ENCODE data around the gene SLC38A2. TPM values are rescaled to one million over a fixed set of nuclear protein-coding genes. Genes with fewer than 3 reads are reported as not detected.
A peak's percentile ranks its signal among the peaks of the same experiment; 100 is the strongest.

SLC38A2 gene
- total and polyA plus RNA-seq, 2 donors (not counting 1 experiment from before 2014, with no cell fraction given): 61.6 to 202 TPM

GRCh38 chr12:46365951-46366379 lies 6.6 kb downstream of the SLC38A2 start:
- Histone ChIP-seq H4K20me1 (ENCODE audit: control insufficient read depth, insufficient read depth, low read length, poor library complexity, severe bottlenecking) (peaks cover 40% of the 10 kb centered on the region), H3K27me3 (replicated peaks in 1 of 4; ENCODE audit: control extremely low read depth in 1 of 4, control insufficient read depth in 3 of 4, insufficient read depth in 4 of 4, low read length in 3 of 4) (no peaks in the 10 kb centered on the region), H3K4me3 (ENCODE audit: control extremely low read depth in 1 of 5, extremely low read depth in 1 of 5, insufficient read depth in 1 of 5, low read depth in 2 of 5, low read length in 4 of 5) (no peak overlapping the region), H3K9ac (ENCODE audit: low read length) (no peak overlapping the region), H3K79me2 (ENCODE audit: control insufficient read depth, insufficient read depth, low read length) (peaks cover 30% of the 10 kb centered on the region), H3K27ac (ENCODE audit: low read length in 2 of 2) (peak overlapping the region in 1 of 2 donors; percentile 23), H2AFZ (ENCODE audit: insufficient read depth, low read depth, low read length, poor library complexity, severe bottlenecking) (no peak overlapping the region), H3K9me3 (ENCODE audit: control extremely low read depth in 1 of 3, control insufficient read depth in 2 of 3, insufficient read depth in 1 of 3, low read length in 2 of 3) (no peaks in the 10 kb centered on the region), H3K36me3 (replicated peaks in 1 of 2; ENCODE audit: control extremely low read depth in 1 of 2, control insufficient read depth in 1 of 2, extremely low read depth in 1 of 2, insufficient read depth in 2 of 2, low read length in 1 of 2) (peaks cover 7 to 99% of the 10 kb centered on the region in 2 experiments), H3K4me2 (replicated peaks; ENCODE audit: low read depth, low read length, poor library complexity, severe bottlenecking) (no peak overlapping the region), H3K4me1 (ENCODE audit: control insufficient read depth in 2 of 2, insufficient read depth in 2 of 2, low read length in 2 of 2) (peaks cover 42 to 49% of the 10 kb centered on the region in 2 donors)
- ATAC-seq (ENCODE audit: low read depth) (no peak), DNase-seq (no peak)
- ChIA-PET POLR2A (interaction anchor here (0.7 kb wide), 1 partner anchor 1009 kb away, joined by 3 read pairs; no protein-coding TSS in a partner anchor), CTCF (interaction anchor here (0.9 to 1.7 kb wide), 4 partner anchors 24 to 295 kb away, joined by 3 to 5 read pairs (median 4); no protein-coding TSS in a partner anchor)
- H3K27me3 Mint-ChIP-seq: no peaks in the 10 kb centered on the region
- peaks cover 67% of the 10 kb centered on the region for H3K4me1 Mint-ChIP-seq
- TF ChIP-seq CTCF (IDR thresholded peaks at IDR 0.05) (no peak), EZH2 (IDR thresholded peaks at IDR 0.05; ENCODE audit: borderline replicate concordance, insufficient read depth, low read depth, low read length, poor library complexity, severe bottlenecking) (no peak)
- no CpG with 5 or more reads among the region's 2 CpGs for WGBS (ENCODE audit: insufficient coverage)
- intact Hi-C loops (cut with micrococcal nuclease): no loop called here
- no peaks in the 10 kb centered on the region for H3K9me3 Mint-ChIP-seq (ENCODE audit: insufficient read depth)
- H3K4me3 Mint-ChIP-seq: no peak overlapping the region
- no peak overlapping the region for H3K27ac Mint-ChIP-seq

GRCh38 chr12:46364777-46365580 lies 7.6 kb downstream of the SLC38A2 start:
- Mint-ChIP-seq H3K27ac (no peak overlapping the region), H3K4me3 (no peak overlapping the region), H3K4me1 (peaks cover 64% of the 10 kb centered on the region), H3K9me3 (ENCODE audit: insufficient read depth) (no peaks in the 10 kb centered on the region), H3K27me3 (no peaks in the 10 kb centered on the region)
- no peak overlapping the region for H3K4me2 ChIP-seq (replicated peaks; ENCODE audit: low read depth, low read length, poor library complexity, severe bottlenecking)
- peaks cover 20% of the 10 kb centered on the region for H3K79me2 ChIP-seq (ENCODE audit: control insufficient read depth, insufficient read depth, low read length)
- ChIA-PET POLR2A (no interaction called here), CTCF (interaction anchor here (1.7 to 2.8 kb wide), 3 partner anchors 239 to 297 kb away, joined by 4 to 10 read pairs (median 5); no protein-coding TSS in a partner anchor)
- ATAC-seq (ENCODE audit: low read depth) (no peak), DNase-seq (no peak)
- TF ChIP-seq CTCF (IDR thresholded peaks at IDR 0.05): no peak
- TF ChIP-seq EZH2 (IDR thresholded peaks at IDR 0.05; ENCODE audit: borderline replicate concordance, insufficient read depth, low read depth, low read length, poor library complexity, severe bottlenecking): no peak
- H3K9ac ChIP-seq (ENCODE audit: low read length): no peak overlapping the region
- H3K9me3 ChIP-seq (ENCODE audit: control extremely low read depth in 1 of 3, control insufficient read depth in 2 of 3, insufficient read depth in 1 of 3, low read length in 2 of 3): no peaks in the 10 kb centered on the region
- H2AFZ ChIP-seq (ENCODE audit: insufficient read depth, low read depth, low read length, poor library complexity, severe bottlenecking): no peak overlapping the region
- peaks cover 31% of the 10 kb centered on the region for H4K20me1 ChIP-seq (ENCODE audit: control insufficient read depth, insufficient read depth, low read length, poor library complexity, severe bottlenecking)
- peak overlapping the region in 1 of 2 donors; percentile 23 for H3K27ac ChIP-seq (ENCODE audit: low read length in 2 of 2)
- intact Hi-C loops (cut with micrococcal nuclease): no loop called here
- H3K4me1 ChIP-seq (ENCODE audit: control insufficient read depth in 2 of 2, insufficient read depth in 2 of 2, low read length in 2 of 2): peaks cover 39 to 46% of the 10 kb centered on the region in 2 donors
- peaks cover 7 to 99% of the 10 kb centered on the region in 2 experiments for H3K36me3 ChIP-seq (replicated peaks in 1 of 2; ENCODE audit: control extremely low read depth in 1 of 2, control insufficient read depth in 1 of 2, extremely low read depth in 1 of 2, insufficient read depth in 2 of 2, low read length in 1 of 2)
- no peak overlapping the region for H3K4me3 ChIP-seq (ENCODE audit: control extremely low read depth in 1 of 5, extremely low read depth in 1 of 5, insufficient read depth in 1 of 5, low read depth in 2 of 5, low read length in 4 of 5)
- WGBS (ENCODE audit: insufficient coverage): 72% methylated on average over 2 of the region's 3 CpGs
- no peaks in the 10 kb centered on the region for H3K27me3 ChIP-seq (replicated peaks in 1 of 4; ENCODE audit: control extremely low read depth in 1 of 4, control insufficient read depth in 3 of 4, insufficient read depth in 4 of 4, low read length in 3 of 4)
